Epithelial cell of prostate (primary cell): ENCODE measurements around the gene FAM76A.
A peak's percentile ranks its signal among the peaks of the same experiment; 100 is the strongest.
"Not testable (repeated sequence)": the region's sequence is repeated elsewhere in the genome, so short reads cannot be mapped to it uniquely, and the experiment has no call there.

Experiments
- DNase-seq: peaks from one replicate; pipeline ENCODE4 v3.0.0-alpha.2; 2011; ENCODE audit warnings: low read depth, low spot score
- H3K27ac ChIP-seq: fragments of 450-650 bp; 2 replicates; pipeline ENCODE4 v1.5.1; 2017; ENCODE audit warnings: mild to moderate bottlenecking

Gene FAM76A

GRCh38 chr1:27725374-27726172, at the start of gene FAM76A:
Gene FAM76A, plus strand, starts transcription at chr1:27725961. Its CDS starts 120 bp downstream, at chr1:27726081.
- H3K27ac ChIP-seq, result peak within 1 kb of the TSS; percentile 47
- peak; percentile 92 for DNase-seq

- H3K27ac ChIP-seq, result no peak overlapping the region
- DNase-seq, result no peak
Measured at GRCh38 chr1:27676410-27676809, 49.4 kb upstream of the FAM76A start.

GRCh38 chr1:27678747-27679146, 47.0 kb upstream of the FAM76A start:
- no peak for DNase-seq
- H3K27ac ChIP-seq, result no peak overlapping the region

GRCh38 chr1:27680225-27680791, 45.5 kb upstream of the FAM76A start:
- H3K27ac ChIP-seq, DNase-seq: not testable (repeated sequence)

GRCh38 chr1:27681580-27681979, 44.2 kb upstream of the FAM76A start:
- H3K27ac ChIP-seq, DNase-seq: not testable (repeated sequence)

GRCh38 chr1:27682351-27682944, 43.3 kb upstream of the FAM76A start:
- no peak for DNase-seq
- H3K27ac ChIP-seq, result no peak overlapping the region

- no peak for DNase-seq
Measured at GRCh38 chr1:27684176-27684575, 41.6 kb upstream of the FAM76A start.

GRCh38 chr1:27686223-27686990, 39.4 kb upstream of the FAM76A start:
- no peak for DNase-seq
- H3K27ac ChIP-seq, result no peak overlapping the region

More at GRCh38 chr1:27684176-27684575, 41.6 kb upstream of the FAM76A start:
- H3K27ac ChIP-seq, result no peak overlapping the region

GRCh38 chr1:27687906-27688305, 37.9 kb upstream of the FAM76A start:
- no peak for DNase-seq
- no peak overlapping the region for H3K27ac ChIP-seq

- no peak overlapping the region for H3K27ac ChIP-seq
Measured at GRCh38 chr1:27689423-27690173, 36.2 kb upstream of the FAM76A start.

GRCh38 chr1:27690183-27690582, 35.6 kb upstream of the FAM76A start:
- no peak for DNase-seq
- H3K27ac ChIP-seq, result no peak overlapping the region

More at GRCh38 chr1:27689423-27690173, 36.2 kb upstream of the FAM76A start:
- no peak for DNase-seq

GRCh38 chr1:27696835-27697234, 28.9 kb upstream of the FAM76A start:
- DNase-seq, result not testable (repeated sequence)
- H3K27ac ChIP-seq, result peak overlapping the region; percentile 37

GRCh38 chr1:27704958-27705357, 20.8 kb upstream of the FAM76A start:
- no peak overlapping the region for H3K27ac ChIP-seq
- no peak for DNase-seq

- DNase-seq, result no peak
- no peak overlapping the region for H3K27ac ChIP-seq
Measured at GRCh38 chr1:27705545-27705944, 20.2 kb upstream of the FAM76A start.

- H3K27ac ChIP-seq, result no peak overlapping the region
- DNase-seq, result no peak
Measured at GRCh38 chr1:27710574-27710973, 15.2 kb upstream of the FAM76A start.

- no peak for DNase-seq
- no peak overlapping the region for H3K27ac ChIP-seq
Measured at GRCh38 chr1:27713139-27713725, 12.5 kb upstream of the FAM76A start.

- H3K27ac ChIP-seq, result no peak overlapping the region
- no peak for DNase-seq
Measured at GRCh38 chr1:27713869-27714513, 11.8 kb upstream of the FAM76A start.

GRCh38 chr1:27716262-27716895, 9.4 kb upstream of the FAM76A start:
- H3K27ac ChIP-seq, result no peak overlapping the region
- no peak for DNase-seq
